Activated CD4-positive, alpha-beta T cell treated with anti-CD3 and anti-CD28 coated beads for 24 hours (primary cell): ENCODE results near the gene P2RY2.

Experiments used
- DNase-seq, 2 donors: peaks; one replicate each; pipeline ENCODE4 v3.0.0-alpha.2; 2020; ENCODE audit warnings: low read depth in 2 of 2

P2RY2 gene

GRCh38 chr11:73283276-73284000, 65.4 kb downstream of the P2RY2 start:
- no peak for DNase-seq

- no peak for DNase-seq
These were observed 66.0 kb downstream of the P2RY2 start for GRCh38 chr11:73284106-73284505.

- no peak for DNase-seq
These were observed 67.6 kb downstream of the P2RY2 start for GRCh38 chr11:73285721-73286120.
